AG04449 (cell line): ENCODE data around the gene ANKMY1.

Experiments used
- CTCF ChIA-PET: fragments of 350-600 bp; formaldehyde crosslinking; extraction: SDS; loops from one replicate; lab custom pipeline; 2021; ENCODE audit warnings: antibody characterized with exemption; lab: Yijun Ruan, JAX
- POLR2A ChIA-PET: fragments of 400-600, 350-600 bp; formaldehyde crosslinking; extraction: SDS; loops from one replicate; lab custom pipeline; 2020; ENCODE audit warnings: antibody characterized with exemption, inconsistent platforms; lab: Yijun Ruan, JAX
- DNase-seq: peaks from one replicate; pipeline ENCODE4 v3.0.0-alpha.2; 2010; ENCODE audit warnings: low read depth, low spot score
- H3K4me3 ChIP-seq: 2 replicates; pipeline ENCODE4 v1.5.1; 2011; ENCODE audit warnings: low read depth, mild to moderate bottlenecking, control low read depth, low read length
- TF ChIP-seq, protein P1 (sequence below): IDR thresholded peaks from one replicate; pipeline ENCODE4 v1.5.1; 2011; ENCODE audit warnings: mild to moderate bottlenecking, moderate library complexity, low read length, control low read depth, inconsistent platforms; ENCODE audit not compliant: insufficient read depth; ENCODE audit errors: missing control alignments

Gene ANKMY1

DNA sequence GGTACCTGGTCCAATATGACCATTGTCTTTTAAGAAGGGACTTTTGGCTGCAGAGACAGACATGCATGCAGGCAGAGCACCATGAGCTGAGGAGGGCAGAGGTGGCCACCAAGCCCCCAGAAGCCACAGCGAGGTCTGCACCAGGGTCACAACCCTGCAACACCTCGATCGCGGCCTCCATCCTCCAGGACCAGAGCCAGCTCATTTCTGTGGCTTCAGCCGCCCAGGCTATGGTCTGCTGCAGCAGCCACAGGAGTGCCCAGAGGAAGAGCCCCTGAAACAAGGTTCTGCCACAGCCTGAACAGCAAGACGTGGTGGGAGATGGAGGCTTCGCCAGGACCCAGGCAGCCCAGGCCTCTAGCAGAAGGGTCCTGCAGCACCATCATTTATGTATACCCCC, 53.9 kb downstream of the ANKMY1 start:
- H3K4me3 ChIP-seq = no peak overlapping the region
- TF ChIP-seq, protein P1, sequence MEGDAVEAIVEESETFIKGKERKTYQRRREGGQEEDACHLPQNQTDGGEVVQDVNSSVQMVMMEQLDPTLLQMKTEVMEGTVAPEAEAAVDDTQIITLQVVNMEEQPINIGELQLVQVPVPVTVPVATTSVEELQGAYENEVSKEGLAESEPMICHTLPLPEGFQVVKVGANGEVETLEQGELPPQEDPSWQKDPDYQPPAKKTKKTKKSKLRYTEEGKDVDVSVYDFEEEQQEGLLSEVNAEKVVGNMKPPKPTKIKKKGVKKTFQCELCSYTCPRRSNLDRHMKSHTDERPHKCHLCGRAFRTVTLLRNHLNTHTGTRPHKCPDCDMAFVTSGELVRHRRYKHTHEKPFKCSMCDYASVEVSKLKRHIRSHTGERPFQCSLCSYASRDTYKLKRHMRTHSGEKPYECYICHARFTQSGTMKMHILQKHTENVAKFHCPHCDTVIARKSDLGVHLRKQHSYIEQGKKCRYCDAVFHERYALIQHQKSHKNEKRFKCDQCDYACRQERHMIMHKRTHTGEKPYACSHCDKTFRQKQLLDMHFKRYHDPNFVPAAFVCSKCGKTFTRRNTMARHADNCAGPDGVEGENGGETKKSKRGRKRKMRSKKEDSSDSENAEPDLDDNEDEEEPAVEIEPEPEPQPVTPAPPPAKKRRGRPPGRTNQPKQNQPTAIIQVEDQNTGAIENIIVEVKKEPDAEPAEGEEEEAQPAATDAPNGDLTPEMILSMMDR = no peak
- ChIA-PET POLR2A (interaction anchor here (1.4 kb wide), 1 partner anchor 10 kb away, joined by 4 read pairs; no protein-coding TSS in a partner anchor), CTCF (interaction anchor here (1.6 to 2.8 kb wide), 2 partner anchors 9 to 271 kb away, joined by 7 to 28 read pairs; no protein-coding TSS in a partner anchor)
- no peak for DNase-seq

DNA sequence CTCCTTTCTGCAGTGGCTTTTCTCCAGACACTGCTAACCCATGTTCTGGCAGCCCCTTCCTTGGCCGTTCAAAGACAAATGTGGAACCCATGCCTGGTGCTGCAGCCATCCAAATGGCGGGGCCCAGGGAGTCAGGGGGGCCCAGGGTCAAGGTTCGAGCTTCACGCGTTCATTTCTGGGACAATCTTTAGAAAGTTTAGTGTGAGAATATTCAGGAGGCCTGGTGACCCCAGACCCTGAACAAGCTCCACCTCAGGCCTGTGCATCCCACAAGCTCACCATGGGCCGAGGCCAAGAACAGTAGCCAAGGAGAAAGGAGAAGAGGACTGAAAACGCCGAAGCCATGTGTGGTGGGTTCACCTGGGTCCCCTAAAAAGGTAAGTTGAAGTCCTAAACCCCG, 54.4 kb downstream of the ANKMY1 start:
- TF ChIP-seq, protein P1 = no peak
- POLR2A ChIA-PET = interaction anchor here (1.4 kb wide), 1 partner anchor 11 kb away, joined by 4 read pairs; no protein-coding TSS in a partner anchor
- no peak for DNase-seq
- CTCF ChIA-PET = interaction anchor here (1.6 to 2.8 kb wide), 2 partner anchors 10 to 271 kb away, joined by 7 to 28 read pairs; no protein-coding TSS in a partner anchor
- H3K4me3 ChIP-seq = no peak overlapping the region

DNA sequence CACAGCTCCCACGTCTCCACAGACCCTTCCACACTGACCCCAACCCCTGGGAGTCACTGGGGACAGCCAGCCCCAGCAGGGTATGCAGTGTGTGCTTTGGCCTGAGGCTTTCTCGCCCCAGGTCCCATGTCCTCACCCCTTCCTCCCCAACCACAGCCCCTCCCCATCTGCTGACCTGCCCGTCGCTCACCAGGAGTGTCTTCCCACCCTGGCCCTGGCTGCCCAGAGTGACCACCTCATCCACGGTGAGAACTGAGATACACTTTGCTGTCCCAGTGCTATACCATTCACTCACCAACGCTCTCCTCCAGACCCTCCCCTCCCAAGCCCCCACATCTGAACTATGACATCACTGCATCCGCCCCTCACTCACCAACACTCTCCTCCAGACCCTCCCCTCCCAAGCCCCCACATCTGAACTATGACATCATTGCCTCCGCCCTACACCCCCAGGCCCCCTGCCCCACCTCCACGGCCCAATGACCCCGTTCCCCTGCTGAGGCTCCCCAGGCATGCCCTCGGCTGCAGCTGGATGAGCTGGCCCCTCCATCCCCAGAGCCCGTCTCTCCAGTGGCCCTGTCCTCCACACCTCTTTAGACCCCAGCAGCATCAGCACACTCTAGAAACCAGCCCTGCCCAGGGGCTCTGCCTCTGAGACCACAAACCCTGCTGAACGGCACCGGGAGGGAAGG, 55.2 kb downstream of the ANKMY1 start:
- DNase-seq = no peak
- TF ChIP-seq, protein P1 = no peak
- ChIA-PET POLR2A (no interaction called here), CTCF (interaction anchor here (1.6 to 2.8 kb wide), 2 partner anchors 11 to 270 kb away, joined by 7 to 28 read pairs; no protein-coding TSS in a partner anchor)
- no peak overlapping the region for H3K4me3 ChIP-seq

DNA sequence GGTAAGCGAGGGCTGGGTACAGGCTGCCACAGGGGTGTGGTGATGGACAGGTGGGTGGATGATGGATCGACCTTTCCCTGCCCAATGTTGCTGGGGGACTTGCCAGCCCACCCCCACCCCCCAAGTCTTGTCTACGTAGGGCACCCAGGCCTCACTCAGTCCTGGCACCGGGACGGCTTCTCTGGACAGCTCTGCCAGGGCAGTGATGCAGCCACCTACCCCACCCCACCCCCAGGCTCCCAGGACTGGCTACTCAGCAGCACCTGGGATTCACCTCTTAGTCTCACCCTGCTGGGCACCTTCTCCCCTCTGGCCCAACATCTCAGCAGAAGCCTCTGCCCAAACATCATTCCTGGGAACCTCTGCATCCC, 55.7 kb downstream of the ANKMY1 start:
- H3K4me3 ChIP-seq = no peak overlapping the region
- POLR2A ChIA-PET = no interaction called here
- DNase-seq = no peak
- CTCF ChIA-PET = no interaction called here
- TF ChIP-seq, protein P1 = no peak

DNA sequence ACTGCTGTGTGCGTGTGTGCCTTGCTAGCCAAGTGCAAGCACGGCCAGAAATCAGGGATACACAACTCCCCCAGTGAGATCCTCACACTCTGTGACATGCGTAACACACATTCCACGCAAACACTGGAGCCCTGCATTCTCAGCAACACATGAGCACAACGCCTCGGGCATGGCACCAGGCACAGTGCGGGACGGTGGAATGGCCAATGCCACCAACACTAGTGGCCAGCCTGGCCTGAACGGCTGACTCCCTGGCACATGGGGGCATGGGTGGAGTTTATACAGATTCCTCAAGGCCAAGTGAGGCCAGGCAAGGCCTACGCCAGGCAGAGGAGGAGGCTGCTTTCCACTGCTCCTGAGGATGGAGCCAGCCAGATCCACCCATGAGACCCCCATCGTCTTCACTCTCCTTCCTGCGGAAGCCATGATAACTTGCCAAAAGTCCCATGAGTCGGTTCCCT, 56.2 kb downstream of the ANKMY1 start:
- ChIA-PET POLR2A (no interaction called here), CTCF (no interaction called here)
- TF ChIP-seq, protein P1 = no peak
- no peak for DNase-seq
- no peak overlapping the region for H3K4me3 ChIP-seq
